Stomach smooth muscle (tissue), 2 donors: Measurements from ENCODE around the gene LSM7.

Source experiments
- H3K27ac ChIP-seq: one replicate; pipeline ENCODE4 v1.7.0; 2013; ENCODE audit warnings: mild to moderate bottlenecking, low read length, inconsistent platforms
- H3K27me3 ChIP-seq, 2 donors: one replicate each; pipeline ENCODE4 v1.7.0; 2013; ENCODE audit warnings: low read length in 2 of 2; ENCODE audit not compliant: insufficient read depth in 2 of 2, control insufficient read depth in 1 of 2
- H3K36me3 ChIP-seq, 2 donors: one replicate each; pipeline ENCODE4 v1.7.0; 2013; ENCODE audit warnings: low read length in 2 of 2; ENCODE audit not compliant: control insufficient read depth in 2 of 2, insufficient read depth in 2 of 2
- H3K4me1 ChIP-seq: one replicate; pipeline ENCODE4 v1.7.0; 2013; ENCODE audit warnings: low read length; ENCODE audit not compliant: control insufficient read depth, insufficient read depth
- H3K4me3 ChIP-seq, 2 donors: one replicate each; pipeline ENCODE4 v1.7.0; 2013; ENCODE audit warnings: low read length in 2 of 2
- H3K9ac ChIP-seq, 2 donors: one replicate each; pipeline ENCODE4 v1.7.0; 2013; ENCODE audit warnings: low read length in 2 of 2, mild to moderate bottlenecking in 1 of 2
- H3K9me3 ChIP-seq, 2 donors: one replicate each; pipeline ENCODE4 v1.7.0; 2013; ENCODE audit warnings: low read length in 2 of 2; ENCODE audit not compliant: control insufficient read depth in 2 of 2
- donor health status: healthy.
- donor health status: Pancreatic carcinoma.

The LSM7 gene

GRCh38 chr19:2320049-2320448, 8.3 kb downstream of the LSM7 start:
- peaks cover 2 to 5% of the 10 kb centered on the region in 2 donors for H3K9me3 ChIP-seq
- H3K27me3 ChIP-seq, result no peaks in the 10 kb centered on the region
- no peaks in the 10 kb centered on the region for H3K4me1 ChIP-seq
- no peak overlapping the region for H3K4me3 ChIP-seq
- no peak overlapping the region for H3K9ac ChIP-seq
- peaks cover 4 to 8% of the 10 kb centered on the region in 2 donors for H3K36me3 ChIP-seq
- no peak overlapping the region for H3K27ac ChIP-seq

- peaks cover 5 to 10% of the 10 kb centered on the region in 2 donors for H3K9me3 ChIP-seq
- no peaks in the 10 kb centered on the region for H3K27me3 ChIP-seq
- H3K36me3 ChIP-seq, result peaks cover 1 to 6% of the 10 kb centered on the region in 2 donors
- H3K4me1 ChIP-seq, result no peaks in the 10 kb centered on the region
- H3K27ac ChIP-seq, result no peak overlapping the region
- no peak overlapping the region for H3K4me3 ChIP-seq
- no peak overlapping the region for H3K9ac ChIP-seq
These were observed 8.8 kb downstream of the LSM7 start for GRCh38 chr19:2319551-2319950.

DNA sequence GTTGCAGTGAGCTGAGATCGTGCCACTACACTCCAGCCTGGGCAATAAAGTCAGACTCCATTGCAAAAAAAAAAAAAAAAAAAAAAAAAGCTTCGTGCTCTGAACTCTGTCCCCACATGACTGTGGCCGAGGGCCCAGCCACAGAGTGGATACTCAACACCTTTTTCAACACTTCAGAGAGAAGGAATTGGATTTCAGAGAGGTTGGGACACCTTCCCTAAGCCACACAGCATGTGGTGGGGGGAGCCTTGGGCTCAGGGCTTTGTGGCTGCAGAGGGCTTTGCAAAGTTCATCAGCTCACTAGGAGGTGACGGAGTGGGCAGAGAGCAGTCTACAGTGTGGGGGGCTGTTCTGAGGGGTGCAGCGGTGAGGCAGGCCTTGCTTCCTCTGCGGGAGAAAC, 9.5 kb downstream of the LSM7 start:
- Histone ChIP-seq H3K4me3 (no peak overlapping the region), H3K36me3 (peaks cover 0 to 2% of the 10 kb centered on the region in 2 donors), H3K9ac (no peak overlapping the region), H3K9me3 (peaks cover 5 to 11% of the 10 kb centered on the region in 2 donors), H3K27ac (no peak overlapping the region), H3K27me3 (no peaks in the 10 kb centered on the region), H3K4me1 (no peaks in the 10 kb centered on the region)

GRCh38 chr19:2317756-2318155, 10.6 kb downstream of the LSM7 start:
- Histone ChIP-seq H3K36me3 (no peaks in the 10 kb centered on the region), H3K4me1 (no peaks in the 10 kb centered on the region), H3K9me3 (peaks cover 5 to 11% of the 10 kb centered on the region in 2 donors), H3K27me3 (peaks cover 4% of the 10 kb centered on the region in 2 donors), H3K27ac (no peak overlapping the region), H3K9ac (no peak overlapping the region), H3K4me3 (no peak overlapping the region)

DNA sequence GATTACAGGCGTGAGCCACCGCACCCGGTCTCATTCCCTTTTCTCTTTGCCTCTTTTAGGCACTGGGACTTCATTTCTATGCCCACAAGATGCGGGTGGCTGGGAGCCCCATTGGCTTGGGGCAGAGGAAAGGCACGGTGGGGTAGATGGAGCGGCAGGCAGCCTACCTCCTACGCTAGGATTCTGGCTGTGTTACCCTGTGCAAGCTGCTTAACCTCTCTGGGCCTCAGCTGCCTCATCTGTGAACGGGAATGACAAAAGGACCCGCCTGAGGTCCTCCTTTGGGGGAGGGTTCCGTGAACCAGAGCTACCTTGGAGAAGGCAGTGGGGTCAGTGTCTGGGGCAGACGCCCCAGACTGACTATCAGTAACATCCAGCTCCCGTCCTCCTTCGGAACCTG, 11.1 kb downstream of the LSM7 start:
- Histone ChIP-seq H3K9me3 (peaks cover 5 to 11% of the 10 kb centered on the region in 2 donors), H3K9ac (no peak overlapping the region), H3K36me3 (no peaks in the 10 kb centered on the region), H3K4me1 (no peaks in the 10 kb centered on the region), H3K4me3 (no peak overlapping the region), H3K27me3 (peaks cover 4 to 8% of the 10 kb centered on the region in 2 donors), H3K27ac (no peak overlapping the region)

- H3K27ac ChIP-seq, result no peak overlapping the region
- no peaks in the 10 kb centered on the region for H3K36me3 ChIP-seq
- H3K4me1 ChIP-seq, result no peaks in the 10 kb centered on the region
- H3K9ac ChIP-seq, result no peak overlapping the region
- H3K9me3 ChIP-seq, result peaks cover 5 to 11% of the 10 kb centered on the region in 2 donors
- peaks cover 4 to 10% of the 10 kb centered on the region in 2 donors for H3K27me3 ChIP-seq
- H3K4me3 ChIP-seq, result no peak overlapping the region
These were observed 12.5 kb downstream of the LSM7 start for GRCh38 chr19:2315818-2316353.

DNA sequence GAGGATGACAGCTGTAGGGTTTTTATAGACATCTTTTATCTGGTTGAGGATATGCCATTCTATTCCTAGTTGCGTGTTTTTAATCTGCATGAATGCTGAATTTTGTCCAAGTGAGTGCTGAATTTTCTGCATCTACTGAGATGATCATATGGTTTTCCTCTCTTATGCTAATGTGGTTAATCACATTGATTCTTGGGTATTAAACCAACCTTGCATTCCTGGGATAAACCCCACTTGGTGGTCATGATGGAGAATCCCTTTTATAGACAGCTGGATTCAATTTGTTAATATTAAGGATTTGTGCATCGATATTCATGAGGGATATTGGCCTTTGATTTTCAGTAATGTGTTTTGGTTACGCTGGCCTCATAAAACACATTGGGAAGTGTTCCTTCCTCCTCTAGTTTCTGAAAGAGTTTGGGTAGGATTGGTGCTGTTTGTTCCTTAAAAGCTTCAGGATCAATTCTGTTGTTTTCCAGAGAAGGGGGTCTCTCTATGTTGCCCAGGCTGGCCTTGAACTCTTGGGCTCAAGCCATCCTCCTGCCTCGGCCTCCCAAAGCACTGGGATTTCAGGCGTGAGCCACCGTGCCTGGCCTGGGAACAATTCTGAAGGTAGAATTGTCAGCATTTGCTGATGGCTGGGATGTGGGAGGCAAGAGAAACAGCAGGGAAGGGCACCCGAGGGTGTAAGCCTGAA, 13.1 kb downstream of the LSM7 start:
- H3K4me1 ChIP-seq, result no peaks in the 10 kb centered on the region
- H3K27me3 ChIP-seq, result peaks cover 6 to 13% of the 10 kb centered on the region in 2 donors
- H3K9me3 ChIP-seq, result peaks cover 5 to 11% of the 10 kb centered on the region in 2 donors
- no peak overlapping the region for H3K9ac ChIP-seq
- no peaks in the 10 kb centered on the region for H3K36me3 ChIP-seq
- no peak overlapping the region for H3K27ac ChIP-seq
- no peak overlapping the region for H3K4me3 ChIP-seq

- H3K36me3 ChIP-seq, result no peaks in the 10 kb centered on the region
- H3K4me3 ChIP-seq, result no peak overlapping the region
- no peaks in the 10 kb centered on the region for H3K4me1 ChIP-seq
- peaks cover 5 to 11% of the 10 kb centered on the region in 2 donors for H3K9me3 ChIP-seq
- no peak overlapping the region for H3K9ac ChIP-seq
- H3K27ac ChIP-seq, result no peak overlapping the region
- peaks cover 20 to 28% of the 10 kb centered on the region in 2 donors for H3K27me3 ChIP-seq
These were observed 15.4 kb downstream of the LSM7 start for GRCh38 chr19:2312820-2313501.

- Histone ChIP-seq H3K27ac (no peak overlapping the region), H3K9me3 (peaks cover 5 to 11% of the 10 kb centered on the region in 2 donors), H3K36me3 (no peaks in the 10 kb centered on the region), H3K9ac (no peak overlapping the region), H3K4me1 (peaks cover 3% of the 10 kb centered on the region), H3K27me3 (peaks cover 31 to 46% of the 10 kb centered on the region in 2 donors), H3K4me3 (no peak overlapping the region)
These were observed 17.3 kb downstream of the LSM7 start for GRCh38 chr19:2311093-2311492.

DNA sequence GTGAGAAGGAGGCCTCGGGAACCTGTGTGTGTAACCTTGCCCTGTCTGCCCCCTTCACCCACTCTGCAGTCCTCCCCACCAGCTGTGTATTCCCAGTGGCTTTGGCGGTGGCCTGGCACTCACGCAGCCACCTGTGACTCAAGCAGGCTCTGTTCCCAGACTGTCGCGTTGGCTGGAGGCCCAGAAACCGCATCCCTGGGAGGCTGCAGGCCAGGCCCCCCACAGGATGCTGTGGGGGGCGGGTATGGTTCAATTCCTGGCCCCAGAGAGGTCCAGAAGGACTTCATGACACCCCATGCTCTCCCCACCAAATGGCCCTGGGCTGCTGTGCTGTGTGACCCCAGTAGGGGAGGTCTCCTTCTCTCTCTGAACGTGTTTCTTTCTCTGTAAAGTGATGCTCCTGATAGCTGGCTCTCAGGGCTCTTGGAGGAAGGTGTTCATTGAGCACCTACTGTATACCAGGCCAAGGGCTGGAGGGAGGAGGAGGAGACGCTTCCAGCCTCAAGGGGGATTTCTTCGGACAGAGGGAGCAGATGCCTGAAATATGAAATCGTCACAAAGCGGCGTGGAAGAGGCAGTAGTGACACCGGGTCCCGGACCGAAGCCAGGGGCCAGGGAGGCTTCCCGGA, 18.5 kb downstream of the LSM7 start:
- H3K27ac ChIP-seq, result no peak overlapping the region
- H3K9ac ChIP-seq, result no peak overlapping the region
- peaks cover 34 to 46% of the 10 kb centered on the region in 2 donors for H3K27me3 ChIP-seq
- H3K4me1 ChIP-seq, result peaks cover 3% of the 10 kb centered on the region
- H3K36me3 ChIP-seq, result no peaks in the 10 kb centered on the region
- peaks cover 1 to 4% of the 10 kb centered on the region in 2 donors for H3K9me3 ChIP-seq
- H3K4me3 ChIP-seq, result no peak overlapping the region
